Epithelial cell of proximal tubule (primary cell): ENCODE results near the gene UBTD1. TPM values are rescaled to one million over a fixed set of nuclear protein-coding genes. Genes with fewer than 3 reads are reported as not detected.

ENCODE experiments used
- DNase-seq: peaks from one replicate; pipeline ENCODE4 v3.0.0-alpha.2; 2011; ENCODE audit warnings: low read depth
- H3K4me3 ChIP-seq: 2 replicates; pipeline ENCODE4 v1.5.1; 2011; ENCODE audit warnings: low read depth, mild to moderate bottlenecking, low read length
- total RNA-seq: library from RNA; depleted of rRNA; stranded (reverse); fragments of >200 nt; gene quantifications from 2 replicates; pipeline ENCODE4 v1.2.3, GENCODE V29; 2015
- TF ChIP-seq, protein P1 (sequence below): conservative IDR thresholded peaks from 2 replicates; pipeline ENCODE4 v1.5.1; 2012; ENCODE audit warnings: low read depth, mild to moderate bottlenecking, low read length

Gene UBTD1
- total RNA-seq, 1 donor from 2014 or later, result 23.6 TPM

- H3K4me3 ChIP-seq, result no peak overlapping the region
- DNase-seq, result no peak
- TF ChIP-seq, protein P1, sequence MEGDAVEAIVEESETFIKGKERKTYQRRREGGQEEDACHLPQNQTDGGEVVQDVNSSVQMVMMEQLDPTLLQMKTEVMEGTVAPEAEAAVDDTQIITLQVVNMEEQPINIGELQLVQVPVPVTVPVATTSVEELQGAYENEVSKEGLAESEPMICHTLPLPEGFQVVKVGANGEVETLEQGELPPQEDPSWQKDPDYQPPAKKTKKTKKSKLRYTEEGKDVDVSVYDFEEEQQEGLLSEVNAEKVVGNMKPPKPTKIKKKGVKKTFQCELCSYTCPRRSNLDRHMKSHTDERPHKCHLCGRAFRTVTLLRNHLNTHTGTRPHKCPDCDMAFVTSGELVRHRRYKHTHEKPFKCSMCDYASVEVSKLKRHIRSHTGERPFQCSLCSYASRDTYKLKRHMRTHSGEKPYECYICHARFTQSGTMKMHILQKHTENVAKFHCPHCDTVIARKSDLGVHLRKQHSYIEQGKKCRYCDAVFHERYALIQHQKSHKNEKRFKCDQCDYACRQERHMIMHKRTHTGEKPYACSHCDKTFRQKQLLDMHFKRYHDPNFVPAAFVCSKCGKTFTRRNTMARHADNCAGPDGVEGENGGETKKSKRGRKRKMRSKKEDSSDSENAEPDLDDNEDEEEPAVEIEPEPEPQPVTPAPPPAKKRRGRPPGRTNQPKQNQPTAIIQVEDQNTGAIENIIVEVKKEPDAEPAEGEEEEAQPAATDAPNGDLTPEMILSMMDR, result no peak
These were observed 6.4 kb downstream of the UBTD1 start for GRCh38 chr10:97505152-97505551.

- no peak overlapping the region for H3K4me3 ChIP-seq
- TF ChIP-seq, protein P1, result no peak
- no peak for DNase-seq
These were observed 7.7 kb downstream of the UBTD1 start for GRCh38 chr10:97506199-97506991.

DNA sequence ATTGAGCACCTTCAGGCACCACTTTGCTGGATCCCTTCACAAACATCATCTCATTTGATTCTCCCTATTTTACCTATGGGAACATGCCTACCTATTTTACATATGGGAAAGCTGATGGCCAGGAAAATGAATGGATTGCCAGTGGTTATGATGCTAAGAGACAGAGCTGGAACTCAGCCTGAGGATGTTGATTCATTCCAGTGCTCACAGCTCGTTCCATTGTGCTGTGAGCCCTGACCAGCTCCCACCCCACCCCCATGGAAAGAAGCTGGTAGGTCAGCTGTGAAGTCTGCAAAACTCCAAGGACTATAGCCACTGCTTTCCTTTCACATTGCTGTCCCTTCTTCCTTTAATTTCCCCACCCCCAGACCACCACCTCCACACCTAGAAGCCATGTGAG is 9.6 kb downstream of the UBTD1 start:
- TF ChIP-seq, protein P1, result no peak
- DNase-seq, result no peak
- H3K4me3 ChIP-seq, result no peak overlapping the region

DNA sequence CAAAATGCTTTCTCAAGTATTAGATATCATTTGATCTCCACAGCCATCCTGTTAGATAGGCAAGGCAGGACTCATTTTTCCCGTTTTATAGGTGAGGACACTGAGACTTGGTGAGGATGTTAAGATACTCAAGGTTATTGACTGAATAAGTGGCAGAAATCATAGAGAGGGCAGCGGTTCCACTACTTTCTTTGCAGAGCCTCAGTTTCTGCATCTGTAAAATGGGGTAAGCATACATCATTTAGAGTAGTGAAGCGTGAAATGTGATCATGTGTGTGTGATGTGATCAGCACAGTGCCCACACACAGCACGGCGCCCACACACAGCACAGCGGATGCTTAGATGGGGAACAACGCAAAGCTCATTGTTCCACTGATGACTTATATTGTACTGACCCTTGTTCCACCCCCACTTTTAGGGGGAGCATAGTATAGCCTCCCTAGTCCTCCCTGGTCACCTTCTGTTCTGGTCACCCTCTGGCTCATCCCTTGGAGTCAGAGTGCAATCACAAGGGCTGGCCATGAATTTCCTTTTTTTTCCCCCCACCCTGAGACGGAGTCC is 10.5 kb downstream of the UBTD1 start:
- no peak for DNase-seq
- TF ChIP-seq, protein P1, result no peak
- H3K4me3 ChIP-seq, result no peak overlapping the region

- H3K4me3 ChIP-seq, result no peak overlapping the region
- TF ChIP-seq, protein P1, result no peak
- DNase-seq, result no peak
These were observed 12.0 kb downstream of the UBTD1 start for GRCh38 chr10:97510686-97511085.

GRCh38 chr10:97511711-97512440 is 13.2 kb downstream of the UBTD1 start:
- DNase-seq, result no peak
- H3K4me3 ChIP-seq, result no peak overlapping the region
- TF ChIP-seq, protein P1, result no peak
